ENCODE data around the gene PHACTR3. TPM values are rescaled to one million over a fixed set of nuclear protein-coding genes. Genes with fewer than 3 reads are reported as not detected.

PHACTR3 gene
- total RNA-seq, 4 donors from 2014 or later: 5.4 to 15.9 (median 10.0) TPM

DNA sequence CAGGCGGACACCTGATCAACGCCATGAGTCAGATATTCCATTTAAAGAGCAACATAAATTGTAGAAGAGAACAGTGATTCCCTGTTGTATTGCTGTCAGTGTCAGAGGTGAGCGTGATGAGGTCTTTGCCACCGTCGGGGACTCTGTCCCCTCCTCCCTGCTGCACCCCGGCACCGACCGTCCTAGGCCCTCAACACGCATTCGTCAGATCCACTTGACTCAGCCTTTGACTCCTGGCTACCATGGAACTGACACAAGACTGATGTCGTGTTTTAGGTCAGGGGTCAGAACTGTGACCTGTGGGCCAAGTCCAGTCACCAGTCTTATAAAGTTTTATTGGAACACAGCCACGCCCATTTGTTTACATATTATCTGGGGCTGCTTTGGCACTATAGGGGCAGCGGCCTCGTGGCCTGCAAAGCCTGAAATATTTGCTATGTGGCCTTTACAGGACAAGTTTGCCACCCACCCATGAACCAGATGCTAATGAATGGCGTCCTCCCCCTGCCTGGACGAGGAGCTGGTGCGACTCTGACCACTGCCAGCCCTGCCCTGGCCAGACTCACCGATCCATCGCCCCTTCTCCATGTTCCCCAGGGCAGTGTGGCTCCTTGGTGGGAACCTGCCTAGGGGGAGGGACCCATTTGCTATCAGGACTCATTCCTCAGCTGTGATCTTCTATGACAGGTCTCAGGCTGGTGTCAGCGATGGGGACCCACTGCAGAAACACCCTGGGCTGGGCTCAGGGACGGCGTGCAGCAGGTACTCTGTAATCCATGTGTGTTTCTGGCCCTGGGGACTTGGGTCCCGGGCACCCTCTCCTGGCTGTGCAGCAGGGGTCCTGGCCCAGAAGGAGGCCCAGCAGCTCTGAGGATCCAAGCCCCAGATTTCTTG lies 37.5 kb upstream of the PHACTR3 start:
- peaks cover 0 to 13% of the 10 kb centered on the region in 2 donors for H3K27me3 ChIP-seq
- no peaks in the 10 kb centered on the region for H3K36me3 ChIP-seq
- H3K4me3 ChIP-seq: no peak overlapping the region
- H3K4me1 ChIP-seq: peaks cover 0 to 3% (median 0%) of the 10 kb centered on the region in 4 donors
- H3K27ac ChIP-seq: no peak overlapping the region
- DNase-seq (ENCODE audit: low spot score in 2 of 2): no peak
- 73 to 77% methylated on average over 20 to 23 of the region's 23 CpGs for WGBS, 2 donors
- H3K9me3 ChIP-seq: no peaks in the 10 kb centered on the region
- TF ChIP-seq POLR2A (IDR thresholded peaks at IDR 0.05) (no peak), EP300 (IDR thresholded peaks at IDR 0.05) (no peak)
- TF ChIP-seq, protein P1, sequence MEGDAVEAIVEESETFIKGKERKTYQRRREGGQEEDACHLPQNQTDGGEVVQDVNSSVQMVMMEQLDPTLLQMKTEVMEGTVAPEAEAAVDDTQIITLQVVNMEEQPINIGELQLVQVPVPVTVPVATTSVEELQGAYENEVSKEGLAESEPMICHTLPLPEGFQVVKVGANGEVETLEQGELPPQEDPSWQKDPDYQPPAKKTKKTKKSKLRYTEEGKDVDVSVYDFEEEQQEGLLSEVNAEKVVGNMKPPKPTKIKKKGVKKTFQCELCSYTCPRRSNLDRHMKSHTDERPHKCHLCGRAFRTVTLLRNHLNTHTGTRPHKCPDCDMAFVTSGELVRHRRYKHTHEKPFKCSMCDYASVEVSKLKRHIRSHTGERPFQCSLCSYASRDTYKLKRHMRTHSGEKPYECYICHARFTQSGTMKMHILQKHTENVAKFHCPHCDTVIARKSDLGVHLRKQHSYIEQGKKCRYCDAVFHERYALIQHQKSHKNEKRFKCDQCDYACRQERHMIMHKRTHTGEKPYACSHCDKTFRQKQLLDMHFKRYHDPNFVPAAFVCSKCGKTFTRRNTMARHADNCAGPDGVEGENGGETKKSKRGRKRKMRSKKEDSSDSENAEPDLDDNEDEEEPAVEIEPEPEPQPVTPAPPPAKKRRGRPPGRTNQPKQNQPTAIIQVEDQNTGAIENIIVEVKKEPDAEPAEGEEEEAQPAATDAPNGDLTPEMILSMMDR (IDR thresholded peaks at IDR 0.05): no peak

DNA sequence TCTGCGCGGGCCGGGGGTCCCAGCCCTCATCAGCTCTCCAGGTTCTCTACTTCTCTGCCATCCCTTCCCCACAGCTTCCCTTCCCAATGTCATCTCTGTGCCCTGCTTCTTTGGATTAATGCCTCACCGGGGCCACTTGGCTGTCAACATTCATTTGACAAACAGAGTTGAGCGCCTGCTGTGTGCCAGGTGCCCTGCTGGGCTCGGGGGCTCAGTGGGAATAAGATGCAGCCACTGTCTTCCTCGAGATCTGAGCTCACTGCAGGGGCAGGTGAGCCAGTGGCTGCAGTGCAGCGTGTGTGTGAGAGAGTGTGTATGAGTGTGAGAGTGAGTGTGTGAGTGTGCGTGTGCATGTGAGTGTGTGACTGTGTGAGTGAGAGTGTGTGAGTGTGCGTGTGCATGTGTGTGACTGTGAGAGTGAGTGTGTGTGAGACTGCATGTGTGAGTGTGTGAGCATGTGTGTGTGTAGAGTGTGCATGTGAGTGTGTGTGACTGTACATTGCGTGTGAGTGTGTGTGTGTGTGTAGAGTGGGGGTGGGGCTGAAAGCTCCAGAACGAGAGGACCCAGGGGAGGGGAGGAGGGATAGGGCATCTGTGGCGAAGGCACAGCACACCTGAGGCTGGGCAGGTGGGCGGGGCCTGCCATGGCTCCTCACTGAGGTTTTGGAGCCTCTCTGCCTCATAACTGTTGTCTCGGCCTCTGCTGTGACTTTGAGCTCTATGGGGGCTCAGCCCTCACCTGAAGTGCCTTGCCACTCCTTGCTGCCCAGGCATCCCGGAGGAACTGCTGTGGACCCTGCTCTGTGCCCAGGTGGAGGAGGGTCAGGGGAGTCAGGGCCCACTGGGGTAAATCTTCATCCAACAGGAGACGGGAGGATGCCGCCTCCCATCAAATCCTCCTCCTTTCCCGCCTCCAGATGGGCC lies 36.5 kb upstream of the PHACTR3 start:
- DNase-seq (ENCODE audit: low spot score in 2 of 2): no peak
- peaks cover 0 to 14% of the 10 kb centered on the region in 2 donors for H3K27me3 ChIP-seq
- H3K9me3 ChIP-seq: no peaks in the 10 kb centered on the region
- H3K4me1 ChIP-seq: peaks cover 0 to 7% (median 0%) of the 10 kb centered on the region in 4 donors
- no peaks in the 10 kb centered on the region for H3K36me3 ChIP-seq
- H3K4me3 ChIP-seq: no peak overlapping the region
- 75 to 79% methylated on average over 17 to 19 of the region's 19 CpGs for WGBS, 2 donors
- no peak overlapping the region for H3K27ac ChIP-seq
- TF ChIP-seq POLR2A (IDR thresholded peaks at IDR 0.05): no peak
- TF ChIP-seq, protein P1 (IDR thresholded peaks at IDR 0.05): no peak

DNA sequence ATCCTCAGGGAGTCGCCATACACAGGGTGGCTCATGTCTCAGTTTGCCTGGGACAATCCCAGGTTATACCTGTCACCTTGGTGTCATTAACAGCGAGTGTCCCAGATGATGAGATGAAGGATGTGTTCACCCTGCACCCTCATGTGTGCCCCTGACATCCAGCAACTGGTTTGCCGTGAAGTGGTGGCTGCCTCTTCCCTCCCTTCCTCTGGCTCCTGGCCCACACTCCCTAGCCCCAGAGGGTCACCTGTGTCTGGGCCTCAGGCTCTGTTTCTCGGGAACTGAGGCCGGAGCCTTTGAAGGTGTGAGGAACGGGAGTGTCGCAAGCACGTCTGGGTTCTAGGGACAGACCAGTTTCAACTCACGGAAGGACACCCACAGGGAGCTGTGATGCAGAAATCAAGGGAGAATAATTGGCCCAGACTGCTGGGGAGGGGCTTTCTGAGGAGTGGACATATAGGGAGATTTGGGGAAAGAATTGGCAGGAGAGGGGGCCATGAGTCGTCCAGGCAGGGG lies 35.8 kb upstream of the PHACTR3 start:
- Histone ChIP-seq H3K36me3 (no peaks in the 10 kb centered on the region), H3K4me1 (peaks cover 0 to 7% (median 0%) of the 10 kb centered on the region in 4 donors), H3K4me3 (no peak overlapping the region), H3K9me3 (no peaks in the 10 kb centered on the region), H3K27me3 (peaks cover 0 to 21% of the 10 kb centered on the region in 2 donors), H3K27ac (no peak overlapping the region)
- DNase-seq (ENCODE audit: low spot score in 2 of 2): no peak
- TF ChIP-seq POLR2A (IDR thresholded peaks at IDR 0.05): no peak
- TF ChIP-seq, protein P1 (IDR thresholded peaks at IDR 0.05): no peak
- no peak for TF ChIP-seq EP300 (IDR thresholded peaks at IDR 0.05)
- 58 to 65% methylated on average over 10 of the region's 10 CpGs for WGBS, 2 donors

DNA sequence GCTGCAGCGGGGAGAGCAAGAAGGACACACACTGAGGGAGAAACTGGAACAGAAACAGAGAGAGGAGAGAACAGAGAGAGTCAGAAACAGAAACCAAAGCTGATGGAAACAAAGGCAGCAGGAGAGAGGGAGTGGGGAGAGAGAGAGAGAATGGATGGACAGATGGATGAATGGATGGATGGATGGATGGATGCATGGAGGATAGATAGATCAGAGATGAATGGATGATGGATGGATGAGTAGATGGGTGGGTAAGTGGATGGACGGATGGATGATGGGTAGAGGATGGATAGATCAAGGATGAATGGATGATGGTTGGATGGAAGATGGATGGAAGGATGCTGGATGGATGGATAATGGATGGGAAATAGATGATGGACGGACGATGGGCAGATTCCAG lies 35.0 kb upstream of the PHACTR3 start:
- no peak for TF ChIP-seq EP300 (IDR thresholded peaks at IDR 0.05)
- TF ChIP-seq, protein P1 (IDR thresholded peaks at IDR 0.05): no peak
- TF ChIP-seq POLR2A (IDR thresholded peaks at IDR 0.05): no peak
- no peak for DNase-seq (ENCODE audit: low spot score in 2 of 2)
- Histone ChIP-seq H3K9me3 (no peaks in the 10 kb centered on the region), H3K27ac (no peak overlapping the region), H3K36me3 (no peaks in the 10 kb centered on the region), H3K4me3 (no peak overlapping the region), H3K4me1 (peaks cover 0 to 7% (median 0%) of the 10 kb centered on the region in 4 donors), H3K27me3 (peaks cover 0 to 21% of the 10 kb centered on the region in 2 donors)
- WGBS, 2 donors: 50 to 63% methylated on average over 4 of the region's 4 CpGs

Measured in tibial nerve (tissue), 4 donors.